Epithelial cell of alveolus of lung (primary cell): ENCODE data around the gene PRRG2. TPM values are rescaled to one million over a fixed set of nuclear protein-coding genes. Genes with fewer than 3 reads are reported as not detected.

ENCODE experiments used
- total RNA-seq: library from RNA; depleted of rRNA; stranded (reverse); fragments of >200 nt; gene quantifications from 2 replicates; pipeline ENCODE4 v1.2.1, GENCODE V29; 2015

Gene PRRG2
- total RNA-seq: 2.1 and 4.5 TPM in 2 replicates

GRCh38 chr19:49581007-49581508, at the start of gene PRRG2:
Gene PRRG2 (plus strand): TSS chr19:49581316. CDS start chr19:49583220, 1,904 bp downstream.

GRCh38 chr19:49580264-49581006, 681 bp upstream of the PRRG2 start, which contains the start of gene NOSIP:
Gene NOSIP (minus strand): TSS chr19:49580556. CDS start chr19:49560691, 19,865 bp downstream.

GRCh38 chr19:49590971-49591730, 10.0 kb downstream of the PRRG2 start, which contains the start of gene PRR12:
Gene PRR12 (plus strand): TSS chr19:49591182. CDS start chr19:49591655, 473 bp downstream.

GRCh38 chr19:49640113-49640898, 59.2 kb downstream of the PRRG2 start, which contains the start of gene RRAS:
Gene RRAS (minus strand): TSS chr19:49640143. CDS start chr19:49640098, 45 bp downstream.

Other genes with a start within 250 kb of the PRRG2 start
- gene CD37, start 245.9 kb upstream of the PRRG2 start, total RNA-seq: not detected in 2 replicates
- 56.4 and 70.2 TPM in 2 replicates for gene TEAD2, start 218.9 kb upstream of the PRRG2 start, total RNA-seq
- 1.2 and 2.1 TPM in 2 replicates for gene DKKL1, start 217.4 kb upstream of the PRRG2 start, total RNA-seq
- gene KASH5, start 193.1 kb upstream of the PRRG2 start, total RNA-seq: not detected in 2 replicates
- gene PTH2, start 157.9 kb upstream of the PRRG2 start, total RNA-seq: not detected in 2 replicates
- not detected in 2 replicates for gene GFY, start 155.9 kb upstream of the PRRG2 start, total RNA-seq
- not detected in 2 replicates for gene SLC17A7, start 139.8 kb upstream of the PRRG2 start, total RNA-seq
- gene PIH1D1, start 129.5 kb upstream of the PRRG2 start, total RNA-seq: 88.8 and 114 TPM in 2 replicates
- 15.3 and 34.4 TPM in 2 replicates for gene ALDH16A1, start 128.1 kb upstream of the PRRG2 start, total RNA-seq
- gene FLT3LG, start 107.1 kb upstream of the PRRG2 start, total RNA-seq: 3.5 and 4.8 TPM in 2 replicates
- 3,720 and 4,767 TPM in 2 replicates for gene RPL13A, start 93.7 kb upstream of the PRRG2 start, total RNA-seq
- 3,676 and 7,959 TPM in 2 replicates for gene RPS11, start 84.9 kb upstream of the PRRG2 start, total RNA-seq
- 70.7 and 127 TPM in 2 replicates for gene FCGRT, start 68.7 kb upstream of the PRRG2 start, total RNA-seq
- gene RCN3, start 53.3 kb upstream of the PRRG2 start, total RNA-seq: 108 and 253 TPM in 2 replicates
- 80.7 and 83.4 TPM in 2 replicates for gene NOSIP, start 760 bp upstream of the PRRG2 start, total RNA-seq
- gene PRR12, start 9.9 kb downstream of the PRRG2 start, total RNA-seq: 7.4 and 16.8 TPM in 2 replicates
- gene RRAS, start 58.8 kb downstream of the PRRG2 start, total RNA-seq: 64.0 and 122 TPM in 2 replicates
- 29.5 and 39.8 TPM in 2 replicates for gene SCAF1, start 60.9 kb downstream of the PRRG2 start, total RNA-seq
- 43.8 and 83.4 TPM in 2 replicates for gene IRF3, start 84.5 kb downstream of the PRRG2 start, total RNA-seq
- 12.6 and 19.8 TPM in 2 replicates for gene BCL2L12, start 84.6 kb downstream of the PRRG2 start, total RNA-seq
- gene PRMT1, start 96.0 kb downstream of the PRRG2 start, total RNA-seq: 174 and 372 TPM in 2 replicates
- gene ADM5, start 108.3 kb downstream of the PRRG2 start, total RNA-seq: 1.7 and 2.9 TPM in 2 replicates
- gene CPT1C, start 109.8 kb downstream of the PRRG2 start, total RNA-seq: 15.8 and 50.0 TPM in 2 replicates
- gene TSKS, start 182.0 kb downstream of the PRRG2 start, total RNA-seq: not detected in 2 replicates
- gene AP2A1, start 185.7 kb downstream of the PRRG2 start, total RNA-seq: 128 and 138 TPM in 2 replicates
- 21.5 and 30.1 TPM in 2 replicates for gene FUZ, start 232.0 kb downstream of the PRRG2 start, total RNA-seq
- gene MED25, start 237.0 kb downstream of the PRRG2 start, total RNA-seq: 21.1 and 32.3 TPM in 2 replicates